Endothelial cell of umbilical vein (primary cell): Measurements from ENCODE around the gene KRT3. TPM values are rescaled to one million over a fixed set of nuclear protein-coding genes. Genes with fewer than 3 reads are reported as not detected.

Source experiments
- BruUV-seq: library from RNA; stranded (reverse); fragments of 400-500 nt; replicated peaks from 2 replicates; lab custom pipeline; 2021; lab: Mats Ljungman, UMichigan
- CTCF ChIA-PET: fragments of 300-600, 350-600 bp; sonication (Branson Sonifier 250); formaldehyde crosslinking; loops from one replicate; lab custom pipeline; 2021; ENCODE audit warnings: antibody characterized with exemption, inconsistent platforms; lab: Charles Lee
- POLR2A ChIA-PET: fragments of 300-600, 350-600 bp; sonication (Branson Sonifier 250); formaldehyde crosslinking; loops from one replicate; lab custom pipeline; 2021; ENCODE audit warnings: antibody characterized with exemption, inconsistent platforms; lab: Charles Lee
- DNase-seq: peaks from one replicate; pipeline ENCODE4 v3.0.0-alpha.2; 2011; ENCODE audit warnings: low read depth, low spot score
- FAIRE-seq: peaks from 2 replicates; lab custom pipeline; 2011; peaks lifted over from hg19 to GRCh38; lab: Jason Lieb, UNC
- H2AFZ ChIP-seq: 2 replicates; pipeline ENCODE4 v1.6.0; 2012; ENCODE audit warnings: low read depth, low read length, control low read depth, inconsistent platforms
- H3K27ac ChIP-seq: 2 replicates; pipeline ENCODE4 v1.5.1; 2011; ENCODE audit warnings: low read depth, mild to moderate bottlenecking, control low read depth, low read length, moderate library complexity; ENCODE audit not compliant: insufficient read depth
- H3K27me3 ChIP-seq, 2 experiments: 2 replicates each; pipeline versions ENCODE4 v1.6.0 to v1.6.1; 2011; ENCODE audit warnings: low read length in 2 of 2, mixed read lengths in 1 of 2; ENCODE audit not compliant: control insufficient read depth in 2 of 2, insufficient read depth in 2 of 2
- H3K36me3 ChIP-seq, 2 experiments: 2 replicates in 1 of 2; 3 replicates in 1 of 2; pipeline ENCODE4 v1.5.1; 2011; ENCODE audit warnings: low read length in 2 of 2, mild to moderate bottlenecking in 1 of 2, moderate library complexity in 1 of 2; ENCODE audit not compliant: control insufficient read depth in 2 of 2, insufficient read depth in 2 of 2; ENCODE audit errors: extremely low read depth in 1 of 2
- H3K4me1 ChIP-seq: 3 replicates; pipeline ENCODE4 v1.5.1; 2011; ENCODE audit warnings: mild to moderate bottlenecking, low read length; ENCODE audit not compliant: control insufficient read depth, insufficient read depth; ENCODE audit errors: extremely low read depth
- H3K4me2 ChIP-seq: 2 replicates; pipeline ENCODE4 v1.6.1; 2011; ENCODE audit warnings: low read length, control low read depth, mixed read lengths; ENCODE audit not compliant: insufficient read depth
- H3K4me3 ChIP-seq, 3 experiments: fragments of 200-600 bp in 1 of 3; sonication (generic), shearing (Covaris generic) in 1 of 3; replicated peaks in 1 of 3; 2 replicates each; pipeline ENCODE4 v1.5.1; 2011 to 2016; ENCODE audit warnings: control low read depth in 3 of 3, low read length in 3 of 3, mild to moderate bottlenecking in 2 of 3, inconsistent platforms in 1 of 3, low read depth in 1 of 3, moderate library complexity in 1 of 3; ENCODE audit not compliant: insufficient read depth in 1 of 3
- H3K79me2 ChIP-seq: 2 replicates; pipeline ENCODE4 v1.6.0; 2012; ENCODE audit warnings: low read length, inconsistent platforms; ENCODE audit not compliant: control insufficient read depth, insufficient read depth
- H3K9ac ChIP-seq: replicated peaks from 2 replicates; pipeline ENCODE3; 2011; ENCODE audit warnings: low read length, control low read depth; ENCODE audit not compliant: insufficient read depth; ENCODE audit errors: extremely low read depth
- H3K9me1 ChIP-seq: replicated peaks from 3 replicates; pipeline ENCODE4 v1.6.0; 2011; ENCODE audit warnings: mild to moderate bottlenecking, low read length; ENCODE audit not compliant: control insufficient read depth, insufficient read depth; ENCODE audit errors: extremely low read depth
- H3K9me3 ChIP-seq: replicated peaks from 2 replicates; pipeline ENCODE4 v1.5.1; 2012; ENCODE audit warnings: low read length, inconsistent platforms; ENCODE audit not compliant: control insufficient read depth, insufficient read depth
- H4K20me1 ChIP-seq: replicated peaks from 2 replicates; pipeline ENCODE3; 2011; ENCODE audit warnings: mild to moderate bottlenecking, low read length; ENCODE audit not compliant: control insufficient read depth, insufficient read depth; ENCODE audit errors: extremely low read depth
- CTCF ChIP-seq, 2 donors: IDR thresholded peaks; 1 replicate in 1 of 2; 2 replicates in 1 of 2; pipeline ENCODE4 v1.5.1; 2011; ENCODE audit warnings: low read length in 2 of 2, mild to moderate bottlenecking in 2 of 2, moderate library complexity in 2 of 2, control low read depth in 1 of 2, inconsistent platforms in 1 of 2, low read depth in 1 of 2; ENCODE audit not compliant: insufficient read depth in 1 of 2; ENCODE audit errors: extremely low read depth in 1 of 2
- EZH2 ChIP-seq: IDR thresholded peaks from 2 replicates; pipeline ENCODE4 v1.6.1; 2012; ENCODE audit warnings: borderline replicate concordance, low read depth, mild to moderate bottlenecking, moderate library complexity, low read length, inconsistent platforms; ENCODE audit not compliant: severe bottlenecking
- FOS ChIP-seq: IDR thresholded peaks from 2 replicates; pipeline ENCODE4 v1.6.1; 2011; ENCODE audit warnings: mild to moderate bottlenecking, low read length, moderate library complexity, borderline replicate concordance; ENCODE audit not compliant: insufficient read depth
- GATA2 ChIP-seq: IDR thresholded peaks from 2 replicates; pipeline ENCODE4 v1.7.0; 2011; ENCODE audit warnings: low read depth, mild to moderate bottlenecking, moderate library complexity, mixed read lengths, low read length; ENCODE audit not compliant: insufficient read length, insufficient read depth
- JUN ChIP-seq: IDR thresholded peaks from 2 replicates; pipeline ENCODE4 v1.6.1; 2011; ENCODE audit warnings: borderline replicate concordance, low read depth; ENCODE audit not compliant: insufficient read length, insufficient read depth
- MAX ChIP-seq: IDR thresholded peaks from 2 replicates; pipeline ENCODE4 v1.6.1; 2011; ENCODE audit not compliant: insufficient read depth, insufficient read length
- MYC ChIP-seq: IDR thresholded peaks from one replicate; pipeline ENCODE4 v1.6.1; 2011; ENCODE audit warnings: mild to moderate bottlenecking, low read depth, low read length
- POLR2A ChIP-seq: IDR thresholded peaks from 2 replicates; pipeline ENCODE4 v1.6.1; 2012; ENCODE audit warnings: low read depth, mild to moderate bottlenecking, control low read depth, low read length
- POLR2AphosphoS5 ChIP-seq: IDR thresholded peaks from 2 replicates; pipeline ENCODE4 v1.6.1; 2012; ENCODE audit warnings: low read depth, mild to moderate bottlenecking, control low read depth, low read length, moderate library complexity; ENCODE audit not compliant: insufficient read depth
- dilution Hi-C: fragments of 300-500 bp; cut with MboI; formaldehyde crosslinking; loops from one replicate; pipeline ENCODE4 v1.15.0; 2019; ENCODE audit warnings: low sequenced_read_pairs; ENCODE audit not compliant: extremely low pct_ligation_motif_present
- intact Hi-C: fragments of 100-400 bp; cut with micrococcal nuclease; formaldehyde crosslinking; loops from one replicate; pipeline ENCODE4 v1.10.0; 2022
- polyA plus RNA-seq, 4 experiments: library from polyadenylated mRNA; depleted of rRNA in 3 of 4; stranded (reverse) in 3 of 4; unstranded in 1 of 4; fragments of >200 nt; gene quantifications; 2 replicates each; pipeline versions ENCODE4 v1.2.1 to v1.2.3, GENCODE V29; 2011 to 2012; ENCODE audit warnings: missing spikeins in 1 of 4
- total RNA-seq: library from RNA; stranded (reverse); gene quantifications from 2 replicates; pipeline ENCODE4 v1.2.3, GENCODE V29; 2021

The KRT3 gene
- total and polyA plus RNA-seq, 2 donors (not counting 3 experiments of a cell fraction or from before 2014, with no cell fraction given) = not detected

GRCh38 chr12:52813885-52814709 is 18.2 kb upstream of the KRT3 start, which contains the start of gene KRT4:
TSS of gene KRT4 (minus strand) at chr12:52814116. CDS start at chr12:52814058, 58 bp downstream.
- H3K27ac ChIP-seq = no peak within 1 kb of the TSS
- POLR2A ChIA-PET = no interaction called here
- H3K27me3 ChIP-seq = no peaks in the 10 kb centered on the region
- H3K9ac ChIP-seq = no peak within 1 kb of the TSS
- H3K4me1 ChIP-seq = no peaks in the 10 kb centered on the region
- no peak within 1 kb of the TSS for H2AFZ ChIP-seq
- no peak within 1 kb of the TSS for H3K4me2 ChIP-seq
- FAIRE-seq = no peak
- TF ChIP-seq CTCF (IDR thresholded peaks at IDR 0.05; ENCODE audit: extremely low read depth in 1 of 2, insufficient read depth in 1 of 2, low read depth in 1 of 2, low read length in 2 of 2) (no peak), MYC (no peak)
- no peaks in the 10 kb centered on the region for H3K79me2 ChIP-seq
- no peaks in the 10 kb centered on the region for H3K36me3 ChIP-seq
- no peak within 1 kb of the TSS for H3K4me3 ChIP-seq
- no TSS peak for BruUV-seq
- dilution Hi-C loops (no loop called here), intact Hi-C loops (no loop called here)
- CTCF ChIA-PET = interaction anchor here (1.5 kb wide), 1 partner anchor 51 kb away, joined by 3 read pairs; no protein-coding TSS in a partner anchor
- no peaks in the 10 kb centered on the region for H4K20me1 ChIP-seq
- no peak for DNase-seq
- no peaks in the 10 kb centered on the region for H3K9me3 ChIP-seq
- no peaks in the 10 kb centered on the region for H3K9me1 ChIP-seq

- H2AFZ ChIP-seq = no peak overlapping the region
- no peaks in the 10 kb centered on the region for H3K9me1 ChIP-seq
- intact Hi-C loops (no loop called here), dilution Hi-C loops (no loop called here)
- ChIA-PET CTCF (no interaction called here), POLR2A (no interaction called here)
- BruUV-seq = no TSS peak
- no peak overlapping the region for H3K4me3 ChIP-seq
- H3K79me2 ChIP-seq = no peaks in the 10 kb centered on the region
- no peaks in the 10 kb centered on the region for H3K4me1 ChIP-seq
- no peaks in the 10 kb centered on the region for H3K27me3 ChIP-seq
- DNase-seq (no peak), FAIRE-seq (no peak)
- no peak overlapping the region for H3K27ac ChIP-seq
- no peaks in the 10 kb centered on the region for H3K9me3 ChIP-seq
- H3K36me3 ChIP-seq = no peaks in the 10 kb centered on the region
- TF ChIP-seq MAX = no peak
- no peak for TF ChIP-seq JUN
- TF ChIP-seq FOS = no peak
- no peak for TF ChIP-seq MYC
- no peak for TF ChIP-seq CTCF (IDR thresholded peaks at IDR 0.05; ENCODE audit: extremely low read depth in 1 of 2, insufficient read depth in 1 of 2, low read depth in 1 of 2, low read length in 2 of 2)
- TF ChIP-seq POLR2A = no peak
- no peak for TF ChIP-seq POLR2AphosphoS5
- TF ChIP-seq EZH2 = no peak
- TF ChIP-seq GATA2 = no peak
- no peaks in the 10 kb centered on the region for H4K20me1 ChIP-seq
- H3K4me2 ChIP-seq = no peak overlapping the region
- H3K9ac ChIP-seq = no peak overlapping the region
These were observed 17.4 kb upstream of the KRT3 start for GRCh38 chr12:52813203-52813819.
